ENCODE results near the gene HECW1. TPM values are rescaled to one million over a fixed set of nuclear protein-coding genes. Genes with fewer than 3 reads are reported as not detected.

Gene HECW1
- total and polyA plus RNA-seq, 2 of the 13 experiments (the other 11 are each of a cell fraction or from before 2014, with no cell fraction given) = not detected

DNA sequence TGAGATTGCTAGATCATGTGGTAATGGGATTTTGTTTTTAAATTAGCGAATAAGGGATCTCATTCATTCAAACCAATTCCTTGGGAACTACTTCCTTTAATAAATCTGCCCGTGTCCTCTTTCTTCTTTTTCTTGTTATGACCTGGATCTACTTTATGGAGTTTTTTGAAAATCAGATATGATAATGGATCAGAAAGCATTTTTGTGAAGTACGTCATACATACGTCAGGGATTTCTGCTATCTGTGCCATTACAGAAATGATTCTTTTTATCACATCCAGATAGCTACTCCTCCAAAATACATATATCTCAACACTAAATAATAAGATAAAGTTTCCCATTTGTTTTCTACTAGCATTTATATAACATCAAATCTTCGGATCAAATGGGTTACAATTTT, 430.3 kb downstream of the HECW1 start:
- no peak for FAIRE-seq
- intact Hi-C loops (cut with micrococcal nuclease; ENCODE audit: unreplicated experiment) (no loop called here), in situ Hi-C loops (cut with HindIII; ENCODE audit: extremely low pct_ligation_motif_present, low pct_unique_long_range_greater_than_20kb) (no loop called here)
- no peak overlapping the region for H3K27ac ChIP-seq (ENCODE audit: extremely low read length, insufficient read depth, low read length)
- BruUV-seq (replicated peaks) = no TSS peak
- H3K79me2 ChIP-seq (ENCODE audit: insufficient read depth, low read length) = no peaks in the 10 kb centered on the region
- H3K4me3 ChIP-seq (replicated peaks in 1 of 3; ENCODE audit: insufficient read depth in 1 of 3, low read depth in 2 of 3, low read length in 3 of 3) = no peak overlapping the region
- H3K9ac ChIP-seq (ENCODE audit: insufficient read depth, low read depth, low read length) = no peak overlapping the region
- no peak overlapping the region for H3K4me2 ChIP-seq (ENCODE audit: low read depth, low read length)
- no peaks in the 10 kb centered on the region for H3K36me3 ChIP-seq (replicated peaks in 1 of 2; ENCODE audit: control insufficient read depth in 1 of 2, insufficient read depth in 2 of 2, low read length in 2 of 2)
- no peak overlapping the region for H2AFZ ChIP-seq (ENCODE audit: low read length)
- no peaks in the 10 kb centered on the region for H4K20me1 ChIP-seq (ENCODE audit: insufficient read depth, low read length)
- H3K9me3 ChIP-seq (ENCODE audit: low read length) = no peaks in the 10 kb centered on the region
- DNase-seq (ENCODE audit: low spot score) = no peak
- TF ChIP-seq SMC3 (IDR thresholded peaks at IDR 0.05; ENCODE audit: low read length) (no peak), ZNF572 (CRISPR knock-in tag; IDR thresholded peaks at IDR 0.05) (no peak), KLF6 (CRISPR knock-in tag; IDR thresholded peaks at IDR 0.05) (no peak), RXRB (CRISPR knock-in tag; IDR thresholded peaks at IDR 0.05; ENCODE audit: borderline replicate concordance) (no peak), TBP (CRISPR knock-in tag; IDR thresholded peaks at IDR 0.05) (no peak), SOX5 (CRISPR knock-in tag; IDR thresholded peaks at IDR 0.05; ENCODE audit: borderline replicate concordance) (no peak), HMG20A (CRISPR knock-in tag; IDR thresholded peaks at IDR 0.05; ENCODE audit: borderline replicate concordance) (no peak), EHMT2 (IDR thresholded peaks at IDR 0.05; ENCODE audit: borderline replicate concordance, low read depth, low read length) (no peak), ZBTB21 (CRISPR knock-in tag; IDR thresholded peaks at IDR 0.05) (no peak), ZBTB1 (CRISPR knock-in tag; IDR thresholded peaks at IDR 0.05; ENCODE audit: borderline replicate concordance) (no peak), STAT5B (CRISPR knock-in tag; IDR thresholded peaks at IDR 0.05) (no peak), CBFB (CRISPR knock-in tag; IDR thresholded peaks at IDR 0.05) (no peak), SCMH1 (CRISPR knock-in tag; IDR thresholded peaks at IDR 0.05; ENCODE audit: borderline replicate concordance) (no peak), TMF1 (CRISPR knock-in tag; IDR thresholded peaks at IDR 0.05; ENCODE audit: low read depth) (no peak)
- TF ChIP-seq, protein P1, sequence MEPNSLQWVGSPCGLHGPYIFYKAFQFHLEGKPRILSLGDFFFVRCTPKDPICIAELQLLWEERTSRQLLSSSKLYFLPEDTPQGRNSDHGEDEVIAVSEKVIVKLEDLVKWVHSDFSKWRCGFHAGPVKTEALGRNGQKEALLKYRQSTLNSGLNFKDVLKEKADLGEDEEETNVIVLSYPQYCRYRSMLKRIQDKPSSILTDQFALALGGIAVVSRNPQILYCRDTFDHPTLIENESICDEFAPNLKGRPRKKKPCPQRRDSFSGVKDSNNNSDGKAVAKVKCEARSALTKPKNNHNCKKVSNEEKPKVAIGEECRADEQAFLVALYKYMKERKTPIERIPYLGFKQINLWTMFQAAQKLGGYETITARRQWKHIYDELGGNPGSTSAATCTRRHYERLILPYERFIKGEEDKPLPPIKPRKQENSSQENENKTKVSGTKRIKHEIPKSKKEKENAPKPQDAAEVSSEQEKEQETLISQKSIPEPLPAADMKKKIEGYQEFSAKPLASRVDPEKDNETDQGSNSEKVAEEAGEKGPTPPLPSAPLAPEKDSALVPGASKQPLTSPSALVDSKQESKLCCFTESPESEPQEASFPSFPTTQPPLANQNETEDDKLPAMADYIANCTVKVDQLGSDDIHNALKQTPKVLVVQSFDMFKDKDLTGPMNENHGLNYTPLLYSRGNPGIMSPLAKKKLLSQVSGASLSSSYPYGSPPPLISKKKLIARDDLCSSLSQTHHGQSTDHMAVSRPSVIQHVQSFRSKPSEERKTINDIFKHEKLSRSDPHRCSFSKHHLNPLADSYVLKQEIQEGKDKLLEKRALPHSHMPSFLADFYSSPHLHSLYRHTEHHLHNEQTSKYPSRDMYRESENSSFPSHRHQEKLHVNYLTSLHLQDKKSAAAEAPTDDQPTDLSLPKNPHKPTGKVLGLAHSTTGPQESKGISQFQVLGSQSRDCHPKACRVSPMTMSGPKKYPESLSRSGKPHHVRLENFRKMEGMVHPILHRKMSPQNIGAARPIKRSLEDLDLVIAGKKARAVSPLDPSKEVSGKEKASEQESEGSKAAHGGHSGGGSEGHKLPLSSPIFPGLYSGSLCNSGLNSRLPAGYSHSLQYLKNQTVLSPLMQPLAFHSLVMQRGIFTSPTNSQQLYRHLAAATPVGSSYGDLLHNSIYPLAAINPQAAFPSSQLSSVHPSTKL (CRISPR knock-in tag; IDR thresholded peaks at IDR 0.05) = no peak
- TF ChIP-seq, protein P2, sequence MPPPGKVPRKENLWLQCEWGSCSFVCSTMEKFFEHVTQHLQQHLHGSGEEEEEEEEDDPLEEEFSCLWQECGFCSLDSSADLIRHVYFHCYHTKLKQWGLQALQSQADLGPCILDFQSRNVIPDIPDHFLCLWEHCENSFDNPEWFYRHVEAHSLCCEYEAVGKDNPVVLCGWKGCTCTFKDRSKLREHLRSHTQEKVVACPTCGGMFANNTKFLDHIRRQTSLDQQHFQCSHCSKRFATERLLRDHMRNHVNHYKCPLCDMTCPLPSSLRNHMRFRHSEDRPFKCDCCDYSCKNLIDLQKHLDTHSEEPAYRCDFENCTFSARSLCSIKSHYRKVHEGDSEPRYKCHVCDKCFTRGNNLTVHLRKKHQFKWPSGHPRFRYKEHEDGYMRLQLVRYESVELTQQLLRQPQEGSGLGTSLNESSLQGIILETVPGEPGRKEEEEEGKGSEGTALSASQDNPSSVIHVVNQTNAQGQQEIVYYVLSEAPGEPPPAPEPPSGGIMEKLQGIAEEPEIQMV (CRISPR knock-in tag; IDR thresholded peaks at IDR 0.05; ENCODE audit: low read depth) = no peak
- 58% methylated on average over 5 of the region's 5 CpGs for WGBS (ENCODE audit: low lambda C conversion rate)
- no peak for ATAC-seq
- POLR2A ChIA-PET = no interaction called here
- CTCF ChIA-PET (ENCODE audit: low intra/inter-chr PET ratio, low total read pairs) = no interaction called here
- no peaks in the 10 kb centered on the region for H3K4me1 ChIP-seq (ENCODE audit: insufficient read depth, low read length)
- H3K27me3 ChIP-seq (ENCODE audit: control insufficient read depth in 1 of 2, insufficient read depth in 2 of 2, low read length in 2 of 2) = peaks cover 0 to 9% of the 10 kb centered on the region in 2 experiments; a peak in 2 of 5 replicates

Data from HepG2 (cell line).